NCI-H82 (cell line): ENCODE results near the gene LRRC39.
"Not testable (repeated sequence)": the region's sequence is repeated elsewhere in the genome, so short reads cannot be mapped to it uniquely, and the experiment has no call there.

Source experiments
- DNase-seq: peaks from one replicate; lab custom pipeline; 2025; lab: John Stamatoyannopoulos, UW

Gene LRRC39

DNA sequence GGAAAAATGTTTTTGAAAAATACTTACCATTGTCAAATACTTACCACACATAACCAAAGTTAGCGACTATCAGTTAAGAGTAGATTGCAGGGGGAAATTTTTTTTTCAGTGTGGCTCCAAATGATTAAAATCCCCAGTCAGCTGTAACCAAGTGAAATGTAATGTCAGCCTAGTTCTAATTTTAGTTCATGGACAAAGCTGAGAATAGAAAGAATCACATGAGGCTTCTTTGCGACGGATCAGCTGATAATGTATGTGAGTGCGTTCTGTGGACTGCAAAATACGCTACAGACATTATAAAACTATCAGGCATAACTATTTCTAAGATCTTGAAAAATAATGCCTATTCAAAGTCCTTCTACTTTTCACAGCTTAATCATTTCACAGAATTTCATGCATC lies at the start of gene LRRC39:
Gene LRRC39, minus strand, starts transcription at position 166 of the 400 bp plus-strand sequence. CDS start 9,740 bp downstream, outside the sequence.
- DNase-seq: no peak

DNA sequence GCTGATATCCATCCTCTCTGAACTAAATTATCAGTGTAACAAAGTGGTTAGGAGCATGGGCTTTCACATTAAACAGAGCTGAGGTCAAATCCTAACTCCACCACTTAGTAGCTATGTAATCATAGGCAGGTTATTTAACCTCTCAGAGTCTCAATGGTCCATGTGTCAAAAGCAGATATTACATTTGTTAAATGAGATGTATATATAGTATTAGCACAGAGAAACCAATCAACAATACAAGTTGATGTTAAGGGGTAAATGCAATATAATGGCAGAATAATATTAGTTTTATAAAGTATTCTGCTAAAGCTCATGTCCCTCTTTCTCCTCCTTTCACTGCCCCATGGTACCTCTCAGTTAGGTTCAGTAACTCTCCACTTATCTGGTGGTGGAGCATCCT lies 44.4 kb upstream of the LRRC39 start:
- no peak for DNase-seq

GRCh38 chr1:100219883-100220282 lies 41.8 kb upstream of the LRRC39 start:
- DNase-seq: no peak

DNA sequence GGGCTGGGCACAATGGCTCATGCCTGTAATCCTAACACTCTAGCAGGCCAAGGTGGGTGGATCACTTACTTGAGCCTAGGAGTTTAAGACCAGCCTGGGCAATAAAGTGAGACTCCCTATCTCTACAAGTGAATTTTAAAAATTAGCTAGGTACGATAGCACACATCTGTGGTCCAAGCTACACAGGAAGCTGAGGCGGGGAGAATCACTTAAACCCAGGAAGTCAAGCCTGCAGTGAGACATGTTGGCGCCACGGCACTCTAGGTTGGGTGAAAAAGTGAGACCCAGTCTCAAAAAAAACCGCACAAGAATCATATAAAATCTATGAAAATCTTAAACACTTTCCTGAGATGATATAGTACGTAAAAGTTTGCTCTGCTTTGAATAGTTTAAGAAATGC lies 41.4 kb upstream of the LRRC39 start:
- DNase-seq: no peak

DNA sequence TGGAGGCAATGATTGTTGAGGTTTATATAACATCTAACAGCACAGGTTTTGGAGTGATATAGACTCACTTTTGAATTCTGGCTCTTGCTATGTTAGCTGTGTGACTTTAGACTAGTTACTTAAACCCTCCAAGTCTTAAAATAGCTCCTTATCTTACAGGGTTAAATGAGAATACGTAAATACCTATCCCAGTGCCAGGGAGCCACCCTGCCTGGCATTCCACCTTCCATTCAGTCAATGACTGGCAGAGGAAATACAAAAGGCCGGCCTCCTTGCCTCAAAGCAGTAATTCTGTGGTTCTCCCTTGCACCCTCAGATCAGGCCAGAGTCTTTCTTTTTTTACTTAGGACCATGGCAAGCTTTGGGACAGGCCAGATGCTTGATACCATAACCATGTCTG lies 39.8 kb upstream of the LRRC39 start:
- no peak for DNase-seq

GRCh38 chr1:100215101-100215500 lies 37.0 kb upstream of the LRRC39 start:
- no peak for DNase-seq

DNA sequence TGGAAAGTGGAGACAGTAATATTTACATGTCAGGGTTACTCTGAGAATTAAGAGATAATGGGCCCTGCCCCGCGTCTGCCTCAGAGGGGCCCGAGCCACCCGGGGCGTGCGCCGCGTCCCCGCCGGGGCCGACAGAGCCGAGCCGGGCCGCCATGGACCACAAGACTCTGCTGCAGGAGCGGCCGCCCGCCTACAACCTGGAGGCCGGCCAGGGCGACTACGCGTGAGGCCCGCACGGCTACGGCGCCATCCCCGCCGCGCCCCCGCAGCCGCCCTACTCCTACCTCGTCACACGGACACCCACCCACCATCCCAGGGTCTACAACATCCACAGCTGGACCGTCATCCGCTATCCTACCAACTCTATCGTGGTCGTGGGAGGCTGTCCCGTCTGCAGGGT lies 35.1 kb upstream of the LRRC39 start:
- DNase-seq: no peak

- no peak for DNase-seq
Observed at GRCh38 chr1:100206301-100206700, 28.2 kb upstream of the LRRC39 start.

GRCh38 chr1:100205593-100205992 lies 27.5 kb upstream of the LRRC39 start:
- DNase-seq: not testable (repeated sequence)

DNA sequence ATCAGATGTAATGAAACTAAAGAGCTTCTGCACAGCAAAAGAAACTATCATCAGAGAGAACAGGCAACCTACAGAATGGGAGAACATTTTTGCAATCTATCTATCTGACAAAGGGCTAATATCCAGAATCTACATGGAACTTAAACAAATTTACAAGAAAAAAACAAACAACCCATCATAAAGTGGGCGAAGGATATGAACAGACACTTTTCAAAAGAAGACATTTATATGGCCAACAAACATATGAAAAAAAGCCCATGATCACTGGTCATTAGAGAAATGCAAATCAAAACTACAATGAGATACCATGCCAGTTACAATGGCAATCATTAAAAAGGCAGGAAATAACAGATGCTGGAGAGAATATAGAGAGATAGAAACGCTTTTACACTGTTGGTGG lies 27.0 kb upstream of the LRRC39 start:
- DNase-seq: not testable (repeated sequence)

DNA sequence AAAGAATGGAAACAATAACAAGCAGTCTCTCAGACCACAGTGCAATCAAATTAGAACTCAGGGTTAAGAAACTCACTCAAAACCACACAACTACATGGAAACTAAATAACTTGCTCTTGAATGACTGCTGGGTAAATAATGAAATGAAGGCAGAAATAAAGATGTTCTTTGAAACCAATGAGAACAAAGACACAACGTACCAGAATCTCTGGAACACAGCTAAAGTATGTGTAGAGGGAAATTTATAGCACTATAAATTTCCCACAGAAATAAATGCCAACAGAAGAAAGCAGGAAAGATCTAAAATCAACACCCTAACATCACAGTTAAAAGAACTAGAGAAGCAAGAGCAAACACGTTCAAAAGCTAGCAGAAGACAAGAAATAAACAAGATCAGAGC lies 24.6 kb upstream of the LRRC39 start:
- DNase-seq: not testable (repeated sequence)

DNA sequence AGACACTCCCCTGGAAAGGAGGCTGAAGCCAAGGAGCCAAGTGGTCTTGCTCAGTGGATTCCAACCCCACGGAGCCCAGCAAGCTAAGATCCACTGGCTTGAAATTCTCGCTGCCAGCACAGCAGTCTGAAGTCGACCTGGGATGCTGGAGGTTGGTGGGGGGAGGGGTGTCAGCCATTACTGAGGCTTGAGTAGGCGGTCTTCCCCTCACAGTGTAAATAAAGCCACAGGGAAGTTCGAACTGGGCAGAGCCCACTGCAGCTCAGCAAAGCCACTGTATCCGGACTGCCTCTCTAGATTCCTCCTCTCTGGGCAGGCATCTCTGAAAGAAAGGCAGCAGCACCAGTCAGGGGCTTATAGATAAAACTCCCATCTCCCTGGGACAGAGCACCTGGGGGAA lies 22.0 kb upstream of the LRRC39 start:
- DNase-seq: not testable (repeated sequence)

DNA sequence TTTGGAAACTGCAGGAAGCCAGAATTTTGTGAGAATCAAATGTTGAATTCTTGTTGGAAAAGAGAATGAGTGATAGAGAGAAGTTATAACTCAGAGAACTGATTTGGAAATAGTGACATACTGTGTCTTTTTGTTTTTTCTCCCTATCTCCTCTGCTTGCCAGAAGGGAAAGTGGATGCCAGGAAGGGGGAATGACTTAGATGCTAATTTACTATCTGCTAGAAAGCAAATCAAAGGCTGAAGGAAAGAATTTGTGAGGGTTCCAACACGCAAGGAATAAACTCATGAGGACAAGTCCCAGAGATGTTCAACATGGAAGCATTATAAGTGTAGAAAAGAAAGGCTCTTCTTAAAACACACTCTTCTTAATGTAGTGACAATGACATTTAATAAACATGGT lies 20.5 kb upstream of the LRRC39 start:
- no peak for DNase-seq

- DNase-seq: peak; percentile 16
Observed at GRCh38 chr1:100188617-100189016, 10.6 kb upstream of the LRRC39 start.

DNA sequence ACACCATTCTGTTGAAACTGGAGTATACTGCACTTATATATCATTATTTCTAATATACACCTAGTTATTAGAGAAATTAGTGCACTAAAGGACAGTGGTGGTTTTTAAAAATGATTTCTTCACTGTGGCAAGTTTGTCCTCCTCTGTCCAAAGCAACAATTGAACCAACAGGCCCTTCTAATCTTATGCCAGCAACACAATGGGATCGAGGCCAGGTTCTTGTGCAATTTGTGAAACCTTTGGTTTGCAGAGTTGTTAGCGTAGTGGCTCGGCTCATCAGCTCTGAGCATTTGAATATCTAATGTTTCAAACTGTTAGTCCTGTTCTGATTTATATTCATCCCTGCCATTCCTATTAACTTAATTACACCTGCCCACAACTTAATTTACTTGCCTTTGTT lies 9.9 kb upstream of the LRRC39 start:
- DNase-seq: peak; percentile 8

DNA sequence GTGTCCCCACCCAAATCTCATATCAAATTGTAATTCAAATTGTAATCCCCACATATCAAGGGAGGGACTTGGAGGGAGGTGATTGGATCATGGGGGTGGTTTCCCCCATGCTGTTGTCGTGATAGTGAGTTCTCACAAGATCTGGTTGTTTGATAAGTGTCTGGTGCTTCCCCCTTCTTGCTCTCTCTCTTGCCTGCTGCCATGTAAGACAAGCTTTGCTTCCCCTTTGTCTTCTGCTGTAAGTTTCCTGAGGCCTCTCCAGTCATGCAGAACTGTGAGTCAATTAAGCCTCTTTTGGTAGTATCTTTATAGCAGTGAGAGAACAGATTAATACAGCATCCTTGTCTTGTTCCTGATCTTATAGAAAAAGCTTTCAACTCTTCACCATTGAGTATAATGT lies 6.5 kb upstream of the LRRC39 start:
- peak; percentile 38 for DNase-seq

- no peak for DNase-seq
Observed at GRCh38 chr1:100183370-100183769, 5.3 kb upstream of the LRRC39 start.

DNA sequence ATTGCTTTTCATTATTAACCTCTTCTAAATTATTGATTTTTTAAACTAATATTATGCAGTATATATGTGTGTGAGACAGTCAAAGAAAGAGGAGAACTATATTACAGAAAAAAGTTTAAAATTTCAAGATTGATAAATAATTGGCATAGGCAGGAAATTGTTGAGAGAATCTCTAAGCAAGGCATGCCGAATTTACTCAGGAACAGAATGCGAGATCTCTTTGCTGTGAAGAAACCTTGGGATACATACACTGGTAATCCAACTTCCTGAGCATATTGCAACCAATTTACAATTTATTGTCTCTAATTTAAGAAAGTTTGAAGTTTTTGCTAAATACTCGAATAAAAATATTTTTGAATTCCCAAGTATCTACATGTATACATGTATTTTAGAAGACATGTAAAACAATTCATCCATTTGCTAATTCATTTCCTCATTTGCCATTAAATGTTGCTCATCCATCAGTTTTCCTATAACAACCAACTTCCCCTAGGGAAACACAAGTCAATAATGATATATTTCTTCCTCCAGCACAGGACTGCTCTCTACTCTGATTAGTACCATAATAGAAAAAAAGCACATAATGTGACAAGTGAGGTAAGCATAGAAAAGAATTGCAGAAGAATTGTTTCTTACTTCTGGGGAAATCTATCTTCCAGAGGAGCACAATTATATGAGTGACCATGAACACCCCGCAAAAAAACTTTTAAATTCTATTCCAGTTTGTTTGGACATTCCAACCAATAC lies 588 bp downstream of the LRRC39 start:
- DNase-seq: no peak

- DNase-seq: no peak
Observed at GRCh38 chr1:100168051-100168450, 10.0 kb downstream of the LRRC39 start.

- DNase-seq: no peak
Observed at GRCh38 chr1:100164702-100165101, 13.4 kb downstream of the LRRC39 start.

DNA sequence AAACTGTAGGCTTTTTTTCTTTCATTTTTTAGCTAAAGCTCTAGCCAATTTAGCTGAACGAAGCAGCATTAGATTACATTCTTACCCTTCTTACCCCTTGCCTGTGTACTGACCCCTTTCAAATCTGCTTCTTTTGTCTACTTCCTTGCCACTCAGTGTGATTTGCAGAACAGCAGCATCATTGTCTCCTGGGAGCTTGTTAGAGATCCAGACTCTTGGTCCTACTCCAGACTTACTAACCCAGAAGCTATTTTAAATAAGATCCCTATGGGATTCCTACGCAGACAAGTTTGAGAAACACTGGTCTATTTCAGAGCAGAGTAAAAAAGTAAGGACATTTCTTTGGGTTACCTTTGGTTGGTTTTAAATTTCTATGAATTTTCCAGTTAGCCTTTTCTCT lies 13.8 kb downstream of the LRRC39 start:
- peak; percentile 9 for DNase-seq

DNA sequence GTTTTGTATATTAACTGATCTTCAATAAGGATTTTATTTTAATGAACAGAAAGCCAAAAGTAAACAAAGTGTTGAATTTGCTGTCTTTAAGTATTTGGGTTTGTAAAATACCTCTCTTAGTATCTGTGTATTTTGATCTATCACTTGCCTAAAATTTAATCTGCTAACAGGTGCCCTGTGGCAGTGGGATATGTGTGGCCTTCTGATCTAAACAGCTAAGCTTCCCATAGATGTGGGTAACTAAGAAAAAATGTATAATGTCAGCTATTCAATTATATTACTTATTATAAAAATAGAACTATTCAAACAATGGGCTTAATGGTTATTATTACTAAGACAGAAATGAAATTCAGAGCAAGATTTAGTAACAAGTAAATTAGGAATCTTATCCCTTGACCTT lies 15.2 kb downstream of the LRRC39 start:
- DNase-seq: no peak

DNA sequence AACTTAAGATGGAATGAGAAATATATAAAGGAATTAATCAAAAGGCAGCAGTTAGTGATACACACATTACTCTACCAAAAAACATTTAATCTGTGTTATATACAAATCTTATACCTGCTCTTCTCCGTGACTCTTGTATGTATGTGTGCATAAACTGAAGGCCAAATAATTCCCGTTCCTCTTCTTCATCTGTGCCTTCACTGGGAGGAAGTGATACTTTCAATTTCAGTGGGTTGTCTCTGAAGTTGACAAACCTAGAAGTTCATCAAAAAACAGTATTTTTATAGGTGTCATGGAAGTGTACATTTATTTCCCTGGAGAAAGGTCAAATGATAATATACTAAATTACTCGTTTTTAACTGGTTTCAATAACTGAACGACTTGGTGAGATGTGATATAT lies 25.8 kb downstream of the LRRC39 start:
- DNase-seq: no peak

DNA sequence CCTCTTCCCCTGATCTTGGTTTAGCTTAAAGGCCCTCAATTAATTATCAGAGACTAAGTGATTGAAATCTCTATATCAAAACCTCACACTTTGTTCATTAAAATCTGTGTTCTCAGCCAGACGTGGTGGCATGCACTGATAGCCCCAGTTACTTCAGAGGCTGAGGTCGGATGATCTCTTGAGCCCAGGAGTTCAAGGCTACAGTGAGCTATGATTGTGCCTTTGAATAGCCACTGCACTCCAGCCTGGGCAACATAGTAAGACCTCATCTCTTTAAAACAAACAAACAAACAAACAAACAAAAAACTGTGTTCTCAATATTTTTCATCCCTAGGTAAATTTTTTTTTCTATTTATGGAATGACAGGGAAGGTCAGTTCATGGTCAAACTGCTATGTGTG lies 26.4 kb downstream of the LRRC39 start:
- DNase-seq: no peak
